HepG2 (cell line): ENCODE data around the gene SPOP. TPM values are rescaled to one million over a fixed set of nuclear protein-coding genes. Genes with fewer than 3 reads are reported as not detected.

Source experiments
- EED ChIP-seq: sonication (generic); formaldehyde crosslinking; IDR thresholded peaks from 2 replicates; pipeline ENCODE4 v1.5.0; 2020; ENCODE audit warnings: mild to moderate bottlenecking, missing genetic modification reagents
- GLI4 ChIP-seq: sonication (generic); formaldehyde crosslinking; IDR thresholded peaks from 2 replicates; pipeline ENCODE4 v1.5.1; 2020; ENCODE audit warnings: missing genetic modification reagents, mild to moderate bottlenecking, moderate library complexity, borderline replicate concordance
- KLF11 ChIP-seq: IDR thresholded peaks from 2 replicates; pipeline ENCODE4 v1.6.1; 2016; ENCODE audit warnings: missing compliant biosample characterization
- PHB2 ChIP-seq: fragments of 450-650 bp; IDR thresholded peaks from 2 replicates; pipeline ENCODE4 v1.6.1; 2018; ENCODE audit not compliant: partially characterized antibody
- RFXAP ChIP-seq: sonication (generic); formaldehyde crosslinking; IDR thresholded peaks from 2 replicates; pipeline ENCODE4 v1.4.0; 2020; ENCODE audit warnings: missing genetic modification reagents, borderline replicate concordance
- SRY ChIP-seq: sonication (generic); formaldehyde crosslinking; IDR thresholded peaks from 2 replicates; pipeline ENCODE4 v1.8.0; 2022; ENCODE audit warnings: mild to moderate bottlenecking, missing genetic modification reagents
- ZBTB21 ChIP-seq: sonication (generic); formaldehyde crosslinking; IDR thresholded peaks from 2 replicates; pipeline ENCODE4 v1.4.0; 2020; ENCODE audit warnings: missing genetic modification reagents
- ZBTB42 ChIP-seq: sonication (generic); formaldehyde crosslinking; IDR thresholded peaks from 2 replicates; pipeline ENCODE4 v1.5.0; 2020; ENCODE audit warnings: mild to moderate bottlenecking, missing genetic modification reagents
- ZC3H4 ChIP-seq: sonication (generic); formaldehyde crosslinking; IDR thresholded peaks from 2 replicates; pipeline ENCODE4 v1.4.0; 2020; ENCODE audit warnings: missing genetic modification reagents, borderline replicate concordance
- ZNF143 ChIP-seq: sonication (generic); formaldehyde crosslinking; IDR thresholded peaks from 2 replicates; pipeline ENCODE4 v1.4.0; 2020; ENCODE audit warnings: missing genetic modification reagents
- ZNF263 ChIP-seq: sonication (generic); formaldehyde crosslinking; IDR thresholded peaks from 2 replicates; pipeline ENCODE4 v1.4.0; 2020; ENCODE audit warnings: missing genetic modification reagents
- ZNF564 ChIP-seq: sonication (generic); formaldehyde crosslinking; IDR thresholded peaks from 2 replicates; pipeline ENCODE4 v1.8.1; 2023; ENCODE audit warnings: mild to moderate bottlenecking, missing genetic modification reagents
- ZNF724P ChIP-seq: sonication (generic); formaldehyde crosslinking; IDR thresholded peaks from 2 replicates; pipeline ENCODE4 v1.8.0; 2022; ENCODE audit warnings: missing genetic modification reagents, borderline replicate concordance
- ZNF816 ChIP-seq: sonication (generic); formaldehyde crosslinking; IDR thresholded peaks from 2 replicates; pipeline ENCODE4 v1.8.0; 2022; ENCODE audit warnings: missing genetic modification reagents, mild to moderate bottlenecking, borderline replicate concordance
- ZNF839 ChIP-seq: sonication (generic); formaldehyde crosslinking; IDR thresholded peaks from 2 replicates; pipeline ENCODE4 v1.4.0; 2020; ENCODE audit warnings: missing genetic modification reagents, mild to moderate bottlenecking, borderline replicate concordance
- ZNF879 ChIP-seq: sonication (generic); formaldehyde crosslinking; IDR thresholded peaks from 2 replicates; pipeline ENCODE4 v1.8.1; 2023; ENCODE audit warnings: missing genetic modification reagents
- ZZZ3 ChIP-seq: sonication (generic); formaldehyde crosslinking; IDR thresholded peaks from 2 replicates; pipeline ENCODE4 v1.4.0; 2020; ENCODE audit warnings: missing genetic modification reagents, mild to moderate bottlenecking, borderline replicate concordance
- polyA plus RNA-seq, 8 experiments: library from polyadenylated mRNA; depleted of rRNA in 3 of 8; stranded (reverse) in 7 of 8; unstranded in 1 of 8; fragments of >200 nt; fragmentation: Illumina TruSeq in 4 of 8; extraction: Trizol in 4 of 8; gene quantifications; 2 replicates each; pipeline versions ENCODE4 v1.2.1 to v1.2.3, GENCODE V29; 2011 to 2016; ENCODE audit warnings: low read depth in 4 of 8, missing spikeins in 1 of 8, mixed read lengths in 1 of 8; ENCODE audit not compliant: insufficient read depth in 1 of 8
- total RNA-seq, 5 experiments: library from RNA; depleted of rRNA; stranded (reverse); fragments of >200 nt; fragmentation: Illumina TruSeq; extraction: Trizol; gene quantifications; 2 replicates each; pipeline ENCODE4 v1.2.3, GENCODE V29; 2016; ENCODE audit warnings: low read depth in 1 of 5
- TF ChIP-seq, protein P1 (sequence below): fragments of 450-650 bp; IDR thresholded peaks from 2 replicates; pipeline ENCODE4 v1.6.1; 2016
- TF ChIP-seq, protein P2 (sequence below): sonication (generic); formaldehyde crosslinking; IDR thresholded peaks from 2 replicates; pipeline ENCODE4 v1.8.1; 2023; ENCODE audit warnings: mild to moderate bottlenecking, inconsistent platforms, moderate library complexity, missing genetic modification reagents, borderline replicate concordance
- TF ChIP-seq, protein P3 (sequence below): sonication (generic); formaldehyde crosslinking; IDR thresholded peaks from 2 replicates; pipeline ENCODE4 v1.8.1; 2022; ENCODE audit warnings: low read depth, mild to moderate bottlenecking, missing genetic modification reagents
- TF ChIP-seq, protein P4 (sequence below): sonication (generic); formaldehyde crosslinking; IDR thresholded peaks from 2 replicates; pipeline ENCODE4 v1.4.0; 2020; ENCODE audit warnings: mild to moderate bottlenecking, missing genetic modification reagents
- TF ChIP-seq, protein P5 (sequence below): IDR thresholded peaks from 2 replicates; pipeline ENCODE4 v1.6.1; 2016; ENCODE audit warnings: low read depth, control low read depth

Gene SPOP
- total and polyA plus RNA-seq, 2 of the 13 experiments (the other 11 are each of a cell fraction or from before 2014, with no cell fraction given) = 52.8 to 60.8 TPM

DNA sequence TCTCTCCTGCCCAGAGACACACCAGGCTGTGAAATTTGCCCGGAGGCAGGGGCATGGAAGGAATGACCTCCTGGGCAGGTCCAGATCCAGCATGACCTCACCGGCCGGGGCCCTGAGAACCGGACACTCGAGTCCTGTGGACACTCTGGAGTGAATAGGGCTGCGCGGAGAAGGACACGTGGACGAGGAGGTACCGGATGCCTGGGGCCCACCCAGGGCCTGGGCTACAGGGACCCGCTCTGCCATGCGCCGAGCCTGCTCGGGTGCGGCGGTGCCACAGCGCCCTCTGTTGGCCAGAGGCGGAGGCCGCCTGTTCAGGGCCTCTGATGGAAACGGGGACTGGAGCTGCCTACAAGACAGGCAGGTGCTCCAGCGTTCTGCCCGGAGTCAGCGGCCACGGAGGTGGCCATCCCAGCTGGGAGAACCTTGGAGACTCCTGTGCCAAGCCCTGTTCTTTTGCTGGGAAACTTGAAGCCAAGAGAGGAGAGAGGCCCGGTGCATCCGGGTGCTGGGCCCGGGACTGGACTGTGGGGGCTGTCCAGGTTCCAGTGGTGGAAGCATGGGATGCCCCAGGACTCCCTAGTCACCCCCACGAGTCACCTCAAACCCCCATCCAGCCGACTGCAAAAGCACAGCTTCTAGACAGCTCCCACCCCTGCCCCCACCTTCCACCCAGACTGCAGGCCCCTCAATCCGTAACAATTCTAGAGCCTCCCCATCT lies 121.5 kb downstream of the SPOP start (continued):
- TF ChIP-seq, protein P1, sequence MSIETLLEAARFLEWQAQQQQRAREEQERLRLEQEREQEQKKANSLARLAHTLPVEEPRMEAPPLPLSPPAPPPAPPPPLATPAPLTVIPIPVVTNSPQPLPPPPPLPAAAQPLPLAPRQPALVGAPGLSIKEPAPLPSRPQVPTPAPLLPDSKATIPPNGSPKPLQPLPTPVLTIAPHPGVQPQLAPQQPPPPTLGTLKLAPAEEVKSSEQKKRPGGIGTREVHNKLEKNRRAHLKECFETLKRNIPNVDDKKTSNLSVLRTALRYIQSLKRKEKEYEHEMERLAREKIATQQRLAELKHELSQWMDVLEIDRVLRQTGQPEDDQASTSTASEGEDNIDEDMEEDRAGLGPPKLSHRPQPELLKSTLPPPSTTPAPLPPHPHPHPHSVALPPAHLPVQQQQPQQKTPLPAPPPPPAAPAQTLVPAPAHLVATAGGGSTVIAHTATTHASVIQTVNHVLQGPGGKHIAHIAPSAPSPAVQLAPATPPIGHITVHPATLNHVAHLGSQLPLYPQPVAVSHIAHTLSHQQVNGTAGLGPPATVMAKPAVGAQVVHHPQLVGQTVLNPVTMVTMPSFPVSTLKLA = no peak
- TF ChIP-seq, protein P2, sequence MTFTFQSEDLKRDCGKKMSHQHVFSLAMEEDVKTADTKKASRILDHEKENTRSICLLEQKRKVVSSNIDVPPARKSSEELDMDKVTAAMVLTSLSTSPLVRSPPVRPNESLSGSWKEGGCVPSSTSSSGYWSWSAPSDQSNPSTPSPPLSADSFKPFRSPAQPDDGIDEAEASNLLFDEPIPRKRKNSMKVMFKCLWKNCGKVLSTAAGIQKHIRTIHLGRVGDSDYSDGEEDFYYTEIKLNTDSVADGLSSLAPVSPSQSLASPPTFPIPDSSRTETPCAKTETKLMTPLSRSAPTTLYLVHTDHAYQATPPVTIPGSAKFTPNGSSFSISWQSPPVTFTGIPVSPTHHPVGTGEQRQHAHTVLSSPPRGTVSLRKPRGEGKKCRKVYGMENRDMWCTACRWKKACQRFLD = no peak
- TF ChIP-seq ZNF263 (CRISPR knock-in tag) (no peak), RFXAP (CRISPR knock-in tag) (no peak), KLF11 (CRISPR knock-in tag) (0 out of 2 replicates have a peak, but pooled peaks have one; percentile 36), ZNF839 (CRISPR knock-in tag) (peak; percentile 85), ZC3H4 (CRISPR knock-in tag) (no peak), SRY (CRISPR knock-in tag) (no peak; the same call in 1 of the 2 replicates), ZNF724P (peak; percentile 91; the same call in 1 of the 2 replicates), ZBTB21 (CRISPR knock-in tag) (0 out of 2 replicates have a peak, but pooled peaks have one; percentile 41), ZBTB42 (CRISPR knock-in tag) (peak; percentile 63; the same call in 1 of the 2 replicates), ZNF564 (CRISPR knock-in tag) (no peak), GLI4 (CRISPR knock-in tag) (no peak), ZNF143 (no peak), ZNF816 (no peak), EED (CRISPR knock-in tag) (peak; percentile 71; the same call in 1 of the 2 replicates), ZNF879 (CRISPR knock-in tag) (no peak), ZZZ3 (no peak; the same call in 1 of the 2 replicates), PHB2 (no peak)
- TF ChIP-seq, protein P3, sequence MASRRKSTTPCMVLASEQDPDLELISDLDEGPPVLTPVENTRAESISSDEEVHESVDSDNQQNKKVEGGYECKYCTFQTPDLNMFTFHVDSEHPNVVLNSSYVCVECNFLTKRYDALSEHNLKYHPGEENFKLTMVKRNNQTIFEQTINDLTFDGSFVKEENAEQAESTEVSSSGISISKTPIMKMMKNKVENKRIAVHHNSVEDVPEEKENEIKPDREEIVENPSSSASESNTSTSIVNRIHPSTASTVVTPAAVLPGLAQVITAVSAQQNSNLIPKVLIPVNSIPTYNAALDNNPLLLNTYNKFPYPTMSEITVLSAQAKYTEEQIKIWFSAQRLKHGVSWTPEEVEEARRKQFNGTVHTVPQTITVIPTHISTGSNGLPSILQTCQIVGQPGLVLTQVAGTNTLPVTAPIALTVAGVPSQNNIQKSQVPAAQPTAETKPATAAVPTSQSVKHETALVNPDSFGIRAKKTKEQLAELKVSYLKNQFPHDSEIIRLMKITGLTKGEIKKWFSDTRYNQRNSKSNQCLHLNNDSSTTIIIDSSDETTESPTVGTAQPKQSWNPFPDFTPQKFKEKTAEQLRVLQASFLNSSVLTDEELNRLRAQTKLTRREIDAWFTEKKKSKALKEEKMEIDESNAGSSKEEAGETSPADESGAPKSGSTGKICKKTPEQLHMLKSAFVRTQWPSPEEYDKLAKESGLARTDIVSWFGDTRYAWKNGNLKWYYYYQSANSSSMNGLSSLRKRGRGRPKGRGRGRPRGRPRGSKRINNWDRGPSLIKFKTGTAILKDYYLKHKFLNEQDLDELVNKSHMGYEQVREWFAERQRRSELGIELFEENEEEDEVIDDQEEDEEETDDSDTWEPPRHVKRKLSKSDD = no peak
- TF ChIP-seq, protein P4, sequence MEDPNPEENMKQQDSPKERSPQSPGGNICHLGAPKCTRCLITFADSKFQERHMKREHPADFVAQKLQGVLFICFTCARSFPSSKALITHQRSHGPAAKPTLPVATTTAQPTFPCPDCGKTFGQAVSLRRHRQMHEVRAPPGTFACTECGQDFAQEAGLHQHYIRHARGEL (CRISPR knock-in tag) = no peak; the same call in 1 of the 2 replicates
- TF ChIP-seq, protein P5, sequence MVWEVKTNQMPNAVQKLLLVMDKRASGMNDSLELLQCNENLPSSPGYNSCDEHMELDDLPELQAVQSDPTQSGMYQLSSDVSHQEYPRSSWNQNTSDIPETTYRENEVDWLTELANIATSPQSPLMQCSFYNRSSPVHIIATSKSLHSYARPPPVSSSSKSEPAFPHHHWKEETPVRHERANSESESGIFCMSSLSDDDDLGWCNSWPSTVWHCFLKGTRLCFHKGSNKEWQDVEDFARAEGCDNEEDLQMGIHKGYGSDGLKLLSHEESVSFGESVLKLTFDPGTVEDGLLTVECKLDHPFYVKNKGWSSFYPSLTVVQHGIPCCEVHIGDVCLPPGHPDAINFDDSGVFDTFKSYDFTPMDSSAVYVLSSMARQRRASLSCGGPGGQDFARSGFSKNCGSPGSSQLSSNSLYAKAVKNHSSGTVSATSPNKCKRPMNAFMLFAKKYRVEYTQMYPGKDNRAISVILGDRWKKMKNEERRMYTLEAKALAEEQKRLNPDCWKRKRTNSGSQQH = no peak
